ENCODE results near the gene CCSER2.
"Not testable (repeated sequence)": the region's sequence is repeated elsewhere in the genome, so short reads cannot be mapped to it uniquely, and the experiment has no call there.

The CCSER2 gene

GRCh38 chr10:84528526-84528925, 200.1 kb downstream of the CCSER2 start:
- not testable (repeated sequence) for H3K4me2 ChIP-seq (ENCODE audit: low read depth, low read length, poor library complexity, severe bottlenecking); H2AFZ ChIP-seq (ENCODE audit: low read length); H3F3A ChIP-seq (ENCODE audit: low read depth); H3K36me3 ChIP-seq (ENCODE audit: insufficient read depth, low read length); H3K9ac ChIP-seq (ENCODE audit: low read depth, low read length, poor library complexity, severe bottlenecking); H4K20me1 ChIP-seq (ENCODE audit: insufficient read depth, low read length, poor library complexity, severe bottlenecking); H3K27me3 ChIP-seq (ENCODE audit: insufficient read depth, low read length, poor library complexity, severe bottlenecking); H3K4me1 ChIP-seq (ENCODE audit: insufficient read depth, low read length, poor library complexity, severe bottlenecking); H3K9me3 ChIP-seq (ENCODE audit: insufficient read depth, low read depth, low read length); H3K4me3 ChIP-seq (ENCODE audit: low read length, poor library complexity, severe bottlenecking); H3K9me2 ChIP-seq (replicated peaks; ENCODE audit: low read depth, low read length); H3K79me2 ChIP-seq (ENCODE audit: insufficient read depth, low read length)

DNA sequence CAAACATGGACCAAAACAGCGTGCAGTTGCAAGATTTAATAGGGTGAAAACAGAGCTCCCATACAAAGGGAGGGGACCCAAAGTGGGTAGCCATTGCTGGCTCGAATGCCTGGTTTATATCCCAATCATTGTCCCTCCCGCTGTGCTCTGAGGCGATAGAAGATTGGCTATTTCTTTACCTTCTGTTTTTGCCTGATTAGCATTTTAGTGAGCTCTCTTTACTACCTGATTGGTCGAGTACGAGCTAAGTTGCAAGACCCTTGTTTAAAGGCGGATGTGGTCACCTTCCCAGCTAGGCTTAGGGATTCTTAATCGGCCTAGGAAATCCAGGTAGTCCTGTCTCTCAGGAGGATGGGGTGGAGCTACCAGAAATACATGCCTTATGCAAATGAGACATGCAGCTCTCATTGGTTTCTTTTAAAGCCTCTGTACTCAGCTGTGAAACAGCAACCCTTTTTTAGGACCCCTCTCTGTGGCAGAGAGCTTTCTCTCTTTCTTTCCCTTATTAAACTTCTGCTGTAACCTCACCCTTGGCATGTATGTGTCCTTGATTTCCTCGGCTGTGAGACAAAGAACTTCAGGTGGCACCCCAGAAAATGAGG, 202.4 kb downstream of the CCSER2 start:
- no peaks in the 10 kb centered on the region for H3K79me2 ChIP-seq (ENCODE audit: insufficient read depth, low read length)
- no peaks in the 10 kb centered on the region for H3K9me3 ChIP-seq (ENCODE audit: insufficient read depth, low read depth, low read length)
- H3K27me3 ChIP-seq (ENCODE audit: insufficient read depth, low read length, poor library complexity, severe bottlenecking), result no peaks in the 10 kb centered on the region
- no peaks in the 10 kb centered on the region for H3K4me1 ChIP-seq (ENCODE audit: insufficient read depth, low read length, poor library complexity, severe bottlenecking)
- TF ChIP-seq EZH2phosphoT487 (IDR thresholded peaks at IDR 0.05; ENCODE audit: borderline replicate concordance) (no peak), CTCF (conservative IDR thresholded peaks at IDR 0.05; ENCODE audit: low read length) (no peak)
- no peaks in the 10 kb centered on the region for H3F3A ChIP-seq (ENCODE audit: low read depth)
- no peak overlapping the region for H3K4me2 ChIP-seq (ENCODE audit: low read depth, low read length, poor library complexity, severe bottlenecking)
- no peaks in the 10 kb centered on the region for H4K20me1 ChIP-seq (ENCODE audit: insufficient read depth, low read length, poor library complexity, severe bottlenecking)
- H3K9me2 ChIP-seq (replicated peaks; ENCODE audit: low read depth, low read length), result no peaks in the 10 kb centered on the region
- no peak overlapping the region for H3K4me3 ChIP-seq (ENCODE audit: low read length, poor library complexity, severe bottlenecking)
- H3K36me3 ChIP-seq (ENCODE audit: insufficient read depth, low read length), result no peaks in the 10 kb centered on the region
- no peak overlapping the region for H2AFZ ChIP-seq (ENCODE audit: low read length)
- no peak overlapping the region for H3K9ac ChIP-seq (ENCODE audit: low read depth, low read length, poor library complexity, severe bottlenecking)

DNA sequence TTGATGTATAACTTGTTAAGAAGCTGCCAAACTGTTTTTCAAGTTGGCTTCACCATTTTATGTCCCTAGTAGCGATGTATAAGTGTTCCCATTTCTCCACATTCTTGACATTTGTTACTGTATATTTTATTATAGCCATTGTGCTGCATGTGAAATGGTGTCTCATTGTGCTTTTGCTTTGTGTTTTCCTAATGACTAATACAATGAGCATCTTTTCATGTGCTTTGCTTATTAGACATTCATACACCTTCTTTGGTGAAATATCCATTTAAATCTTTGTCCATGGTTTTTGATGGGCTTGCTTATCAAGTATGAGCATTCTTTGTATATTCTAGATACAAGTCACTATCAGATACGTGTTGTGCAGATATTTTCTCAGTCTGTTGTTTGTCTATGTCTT, 203.0 kb downstream of the CCSER2 start:
- H3K4me2 ChIP-seq (ENCODE audit: low read depth, low read length, poor library complexity, severe bottlenecking), result no peak overlapping the region
- no peak overlapping the region for H3K4me3 ChIP-seq (ENCODE audit: low read length, poor library complexity, severe bottlenecking)
- no peak overlapping the region for H2AFZ ChIP-seq (ENCODE audit: low read length)
- H3K9me2 ChIP-seq (replicated peaks; ENCODE audit: low read depth, low read length), result no peaks in the 10 kb centered on the region
- H3K27me3 ChIP-seq (ENCODE audit: insufficient read depth, low read length, poor library complexity, severe bottlenecking), result no peaks in the 10 kb centered on the region
- H3K4me1 ChIP-seq (ENCODE audit: insufficient read depth, low read length, poor library complexity, severe bottlenecking), result no peaks in the 10 kb centered on the region
- H4K20me1 ChIP-seq (ENCODE audit: insufficient read depth, low read length, poor library complexity, severe bottlenecking), result no peaks in the 10 kb centered on the region
- H3F3A ChIP-seq (ENCODE audit: low read depth), result no peaks in the 10 kb centered on the region
- H3K36me3 ChIP-seq (ENCODE audit: insufficient read depth, low read length), result no peaks in the 10 kb centered on the region
- H3K9ac ChIP-seq (ENCODE audit: low read depth, low read length, poor library complexity, severe bottlenecking), result no peak overlapping the region
- H3K9me3 ChIP-seq (ENCODE audit: insufficient read depth, low read depth, low read length), result no peaks in the 10 kb centered on the region
- H3K79me2 ChIP-seq (ENCODE audit: insufficient read depth, low read length), result no peaks in the 10 kb centered on the region
- no peak for TF ChIP-seq CTCF (conservative IDR thresholded peaks at IDR 0.05; ENCODE audit: low read length)
- TF ChIP-seq EZH2phosphoT487 (IDR thresholded peaks at IDR 0.05; ENCODE audit: borderline replicate concordance), result no peak

GRCh38 chr10:84534168-84534567, 205.8 kb downstream of the CCSER2 start:
- H3F3A ChIP-seq (ENCODE audit: low read depth), result no peaks in the 10 kb centered on the region
- H4K20me1 ChIP-seq (ENCODE audit: insufficient read depth, low read length, poor library complexity, severe bottlenecking), result no peaks in the 10 kb centered on the region
- H3K4me1 ChIP-seq (ENCODE audit: insufficient read depth, low read length, poor library complexity, severe bottlenecking), result no peaks in the 10 kb centered on the region
- H3K9ac ChIP-seq (ENCODE audit: low read depth, low read length, poor library complexity, severe bottlenecking), result no peak overlapping the region
- no peak overlapping the region for H3K4me3 ChIP-seq (ENCODE audit: low read length, poor library complexity, severe bottlenecking)
- no peaks in the 10 kb centered on the region for H3K9me2 ChIP-seq (replicated peaks; ENCODE audit: low read depth, low read length)
- H3K9me3 ChIP-seq (ENCODE audit: insufficient read depth, low read depth, low read length), result no peaks in the 10 kb centered on the region
- no peaks in the 10 kb centered on the region for H3K36me3 ChIP-seq (ENCODE audit: insufficient read depth, low read length)
- H2AFZ ChIP-seq (ENCODE audit: low read length), result no peak overlapping the region
- TF ChIP-seq CTCF (conservative IDR thresholded peaks at IDR 0.05; ENCODE audit: low read length) (peak; percentile 56), EZH2phosphoT487 (IDR thresholded peaks at IDR 0.05; ENCODE audit: borderline replicate concordance) (no peak)
- no peaks in the 10 kb centered on the region for H3K79me2 ChIP-seq (ENCODE audit: insufficient read depth, low read length)
- H3K4me2 ChIP-seq (ENCODE audit: low read depth, low read length, poor library complexity, severe bottlenecking), result no peak overlapping the region
- no peaks in the 10 kb centered on the region for H3K27me3 ChIP-seq (ENCODE audit: insufficient read depth, low read length, poor library complexity, severe bottlenecking)

All from Loucy (cell line).